HG03521 (cell line): ENCODE measurements around the gene SRC.

Experiments
- ATAC-seq: cut with Tn5 transposase; IDR thresholded peaks from one replicate; pipeline ENCODE4 v1.9.1; 2021; ENCODE audit warnings: mild to moderate bottlenecking, moderate library complexity; ENCODE audit not compliant: unreplicated experiment

SRC gene

GRCh38 chr20:37345339-37346235 lies at the start of gene SRC:
TSS of gene SRC (plus strand) at chr20:37346140. CDS start at chr20:37384154, 38,014 bp downstream.
- ATAC-seq, result no peak

GRCh38 chr20:37296371-37296770 lies 49.6 kb upstream of the SRC start:
- no peak for ATAC-seq

GRCh38 chr20:37297066-37297736 lies 48.7 kb upstream of the SRC start:
- no peak for ATAC-seq

- no peak for ATAC-seq
Measured at GRCh38 chr20:37298190-37298939, 47.6 kb upstream of the SRC start.

- ATAC-seq, result no peak
Measured at GRCh38 chr20:37299718-37300528, 46.0 kb upstream of the SRC start.

- no peak for ATAC-seq
Measured at GRCh38 chr20:37301120-37301519, 44.8 kb upstream of the SRC start.

- no peak for ATAC-seq
Measured at GRCh38 chr20:37301558-37301957, 44.4 kb upstream of the SRC start.

GRCh38 chr20:37302981-37303380 lies 43.0 kb upstream of the SRC start:
- ATAC-seq, result no peak

- no peak for ATAC-seq
Measured at GRCh38 chr20:37303637-37304036, 42.3 kb upstream of the SRC start.

GRCh38 chr20:37305079-37305478 lies 40.9 kb upstream of the SRC start:
- ATAC-seq, result no peak

- no peak for ATAC-seq
Measured at GRCh38 chr20:37305839-37306238, 40.1 kb upstream of the SRC start.

GRCh38 chr20:37308086-37309050 lies 37.6 kb upstream of the SRC start:
- ATAC-seq, result peak; percentile 74

GRCh38 chr20:37309290-37309689 lies 36.6 kb upstream of the SRC start:
- ATAC-seq, result no peak

- no peak for ATAC-seq
Measured at GRCh38 chr20:37309936-37310590, 35.9 kb upstream of the SRC start.

GRCh38 chr20:37310951-37311350 lies 35.0 kb upstream of the SRC start:
- ATAC-seq, result no peak

- no peak for ATAC-seq
Measured at GRCh38 chr20:37311710-37312355, 34.1 kb upstream of the SRC start.

GRCh38 chr20:37313546-37314091 lies 32.3 kb upstream of the SRC start:
- ATAC-seq, result no peak

- ATAC-seq, result no peak
Measured at GRCh38 chr20:37314099-37314498, 31.8 kb upstream of the SRC start.
